Kasumi-1 (cell line): Measurements from ENCODE around the gene CHMP1B.

Experiments used
- DNase-seq, 2 experiments: peaks; one replicate each; lab custom pipeline; 2025; lab: John Stamatoyannopoulos, UW

CHMP1B gene

DNA sequence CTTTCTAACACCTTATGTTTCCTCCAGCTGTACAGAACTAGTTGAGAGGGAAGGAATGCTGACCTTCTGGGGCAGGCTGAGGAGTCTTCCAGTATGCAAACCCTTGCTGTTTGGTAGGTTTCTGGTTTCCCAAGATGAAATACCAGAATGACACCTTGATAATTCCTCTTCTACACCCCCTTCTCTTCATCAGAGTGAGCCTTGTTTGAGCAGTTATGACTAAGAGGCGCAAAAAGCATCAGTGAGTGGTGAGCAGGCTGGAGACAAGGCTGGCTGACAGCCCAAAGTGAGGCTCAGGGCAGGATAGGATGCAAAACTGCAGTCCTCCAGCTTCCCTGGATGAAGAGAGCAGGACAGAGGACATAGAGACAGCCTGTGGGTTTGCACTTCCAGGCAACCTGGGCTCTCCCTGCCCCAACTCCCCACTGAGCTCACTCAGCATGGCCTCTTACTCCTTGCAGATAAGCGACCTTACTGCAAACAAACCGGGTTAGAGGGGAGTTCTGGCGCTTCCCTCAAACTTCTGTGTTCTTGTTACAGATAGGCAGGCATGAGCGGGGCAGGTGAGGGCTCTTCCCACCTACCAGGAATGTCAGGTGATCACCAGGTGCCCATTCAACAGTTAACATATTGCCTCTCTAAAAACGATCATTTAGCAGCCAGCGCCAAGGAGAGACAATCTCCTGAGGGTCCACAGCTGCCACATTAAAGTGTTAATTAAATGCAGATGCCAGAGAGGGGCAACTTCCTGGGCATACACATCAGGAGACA is 51.5 kb downstream of the CHMP1B start:
- no peak for DNase-seq
